H1 (cell line): ENCODE measurements around the gene ZNF512B.

Experiments used
- JUN ChIP-seq: IDR thresholded peaks from 2 replicates; pipeline ENCODE4 v1.6.1; 2011; ENCODE audit warnings: low read depth, mild to moderate bottlenecking, improper control_type of control experiment, low read length
- TF ChIP-seq, protein P1 (sequence below): IDR thresholded peaks from 2 replicates; pipeline ENCODE4 v1.6.1; 2012; ENCODE audit warnings: inconsistent platforms

GRCh38 chr20:64006902-64007301 is 37.2 kb upstream of the ZNF512B start:
- no peak for TF ChIP-seq JUN
- TF ChIP-seq, protein P1, sequence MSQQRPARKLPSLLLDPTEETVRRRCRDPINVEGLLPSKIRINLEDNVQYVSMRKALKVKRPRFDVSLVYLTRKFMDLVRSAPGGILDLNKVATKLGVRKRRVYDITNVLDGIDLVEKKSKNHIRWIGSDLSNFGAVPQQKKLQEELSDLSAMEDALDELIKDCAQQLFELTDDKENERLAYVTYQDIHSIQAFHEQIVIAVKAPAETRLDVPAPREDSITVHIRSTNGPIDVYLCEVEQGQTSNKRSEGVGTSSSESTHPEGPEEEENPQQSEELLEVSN, result no peak
